Thyroid gland (tissue), 4 donors: ENCODE measurements around the gene SLC35F1. TPM values are rescaled to one million over a fixed set of nuclear protein-coding genes. Genes with fewer than 3 reads are reported as not detected.

Source experiments
- DNase-seq, 2 donors: peaks; one replicate each; pipeline ENCODE4 v3.0.0-alpha.2; 2019
- H3K27ac ChIP-seq, 3 donors: fragments of 200-600 bp; sonication (generic); 1 replicate in 2 of 3; 2 replicates in 1 of 3; pipeline ENCODE4 v1.5.1; 2016 to 2019; ENCODE audit warnings: mild to moderate bottlenecking in 1 of 3, moderate library complexity in 1 of 3
- H3K27me3 ChIP-seq: fragments of 200-600 bp; sonication (generic); one replicate; pipeline ENCODE4 v1.5.1; 2019
- H3K36me3 ChIP-seq, 2 donors: fragments of 200-600 bp; sonication (generic); one replicate each; pipeline ENCODE4 v1.5.1; 2016 to 2019
- H3K4me1 ChIP-seq, 2 donors: fragments of 200-600 bp; sonication (generic); one replicate each; pipeline ENCODE4 v1.5.1; 2017 to 2019
- H3K4me3 ChIP-seq, 3 donors: fragments of 200-600 bp; sonication (generic); replicated peaks in 1 of 3; 1 replicate in 2 of 3; 2 replicates in 1 of 3; pipeline ENCODE4 v1.5.1; 2016; ENCODE audit warnings: mild to moderate bottlenecking in 1 of 3
- H3K9me3 ChIP-seq: fragments of 200-600 bp; sonication (generic); one replicate; pipeline ENCODE4 v1.5.1; 2017
- POLR2A ChIP-seq, 2 donors: fragments of 450-650 bp; IDR thresholded peaks; one replicate each; pipeline ENCODE4 v1.6.1; 2017; ENCODE audit warnings: antibody characterized with exemption in 2 of 2, mild to moderate bottlenecking in 2 of 2, moderate library complexity in 1 of 2
- WGBS, 2 donors: methylation state at CpG; one replicate each; pipeline ENCODE4 v1.1.5; 2017; 5-methylcytosine and 5-hydroxymethylcytosine counted together
- intact Hi-C: fragments of 100-400 bp; cut with DNase I; formaldehyde crosslinking; loops from one replicate; pipeline ENCODE4 v1.15.1; 2023
- total RNA-seq, 4 donors: library from RNA; depleted of rRNA; stranded (reverse); fragments of >200 nt; gene quantifications; one replicate each; pipeline ENCODE4 v1.2.3, GENCODE V29; 2016
- TF ChIP-seq, protein P1 (sequence below), 6 experiments: fragments of 200-600 bp in 3 of 6; fragments of 450-650 bp in 3 of 6; sonication (generic) in 3 of 6; IDR thresholded peaks; one replicate each; pipeline ENCODE4 v1.5.1; 2016 to 2019; ENCODE audit warnings: antibody characterized with exemption in 6 of 6, mild to moderate bottlenecking in 2 of 6, inconsistent platforms in 1 of 6, moderate library complexity in 1 of 6

The SLC35F1 gene
- total RNA-seq, 4 donors from 2014 or later, result 0.54 to 5.5 (median 1.4) TPM

DNA sequence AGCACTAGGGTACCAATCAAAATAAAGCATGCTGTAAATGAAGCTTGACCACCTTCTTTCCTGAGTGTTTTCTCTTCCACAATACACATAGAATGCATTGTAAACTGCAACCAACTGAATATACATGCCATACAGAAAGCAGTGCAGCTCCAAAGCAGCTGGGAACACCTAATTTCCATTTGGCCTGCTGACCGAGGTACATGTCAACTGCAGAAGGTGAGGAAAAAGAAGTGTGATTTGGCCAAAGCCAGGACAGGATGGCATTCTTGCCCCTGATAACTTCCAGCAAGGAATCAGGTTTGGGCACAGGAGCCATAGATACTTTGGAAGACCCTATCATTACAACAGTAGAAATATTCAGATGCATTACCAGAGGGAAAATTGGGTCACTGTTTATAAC lies 258.4 kb downstream of the SLC35F1 start:
- TF ChIP-seq, protein P1, sequence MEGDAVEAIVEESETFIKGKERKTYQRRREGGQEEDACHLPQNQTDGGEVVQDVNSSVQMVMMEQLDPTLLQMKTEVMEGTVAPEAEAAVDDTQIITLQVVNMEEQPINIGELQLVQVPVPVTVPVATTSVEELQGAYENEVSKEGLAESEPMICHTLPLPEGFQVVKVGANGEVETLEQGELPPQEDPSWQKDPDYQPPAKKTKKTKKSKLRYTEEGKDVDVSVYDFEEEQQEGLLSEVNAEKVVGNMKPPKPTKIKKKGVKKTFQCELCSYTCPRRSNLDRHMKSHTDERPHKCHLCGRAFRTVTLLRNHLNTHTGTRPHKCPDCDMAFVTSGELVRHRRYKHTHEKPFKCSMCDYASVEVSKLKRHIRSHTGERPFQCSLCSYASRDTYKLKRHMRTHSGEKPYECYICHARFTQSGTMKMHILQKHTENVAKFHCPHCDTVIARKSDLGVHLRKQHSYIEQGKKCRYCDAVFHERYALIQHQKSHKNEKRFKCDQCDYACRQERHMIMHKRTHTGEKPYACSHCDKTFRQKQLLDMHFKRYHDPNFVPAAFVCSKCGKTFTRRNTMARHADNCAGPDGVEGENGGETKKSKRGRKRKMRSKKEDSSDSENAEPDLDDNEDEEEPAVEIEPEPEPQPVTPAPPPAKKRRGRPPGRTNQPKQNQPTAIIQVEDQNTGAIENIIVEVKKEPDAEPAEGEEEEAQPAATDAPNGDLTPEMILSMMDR (IDR thresholded peaks at IDR 0.05), result no peak
- no peak for TF ChIP-seq POLR2A (IDR thresholded peaks at IDR 0.05)
- Histone ChIP-seq H3K4me3 (no peak overlapping the region), H3K36me3 (no peaks in the 10 kb centered on the region), H3K27ac (no peak overlapping the region), H3K27me3 (no peaks in the 10 kb centered on the region), H3K4me1 (no peaks in the 10 kb centered on the region), H3K9me3 (no peaks in the 10 kb centered on the region)
- 80 to 82% methylated on average over 1 of the region's 1 CpG for WGBS, 2 donors
- intact Hi-C loops, result no loop called here
- DNase-seq, result no peak

DNA sequence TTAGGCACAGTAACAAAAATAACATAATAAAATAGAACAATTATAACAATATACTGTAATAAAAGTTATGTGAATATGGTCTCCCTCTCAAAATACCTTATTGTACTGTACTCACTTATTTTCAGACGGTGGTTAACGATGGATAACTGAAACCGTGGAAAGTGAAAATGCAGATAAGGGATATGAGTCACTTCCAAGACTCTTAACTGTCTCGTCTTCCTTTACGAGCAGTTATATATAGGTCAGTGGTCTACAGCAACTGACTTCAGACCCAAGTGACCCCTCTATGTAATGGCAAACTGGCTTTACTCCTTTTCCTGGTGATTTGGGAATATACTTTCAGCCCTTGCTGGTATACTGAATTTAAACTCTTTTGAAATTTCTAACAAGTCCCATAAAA lies 261.4 kb downstream of the SLC35F1 start:
- no peak for DNase-seq
- Histone ChIP-seq H3K36me3 (no peaks in the 10 kb centered on the region), H3K27ac (no peak overlapping the region), H3K4me3 (no peak overlapping the region), H3K9me3 (no peaks in the 10 kb centered on the region), H3K4me1 (no peaks in the 10 kb centered on the region), H3K27me3 (no peaks in the 10 kb centered on the region)
- TF ChIP-seq, protein P1 (IDR thresholded peaks at IDR 0.05), result no peak
- no peak for TF ChIP-seq POLR2A (IDR thresholded peaks at IDR 0.05)
- 75 to 82% methylated on average over 5 of the region's 5 CpGs for WGBS, 2 donors
- intact Hi-C loops, result no loop called here

DNA sequence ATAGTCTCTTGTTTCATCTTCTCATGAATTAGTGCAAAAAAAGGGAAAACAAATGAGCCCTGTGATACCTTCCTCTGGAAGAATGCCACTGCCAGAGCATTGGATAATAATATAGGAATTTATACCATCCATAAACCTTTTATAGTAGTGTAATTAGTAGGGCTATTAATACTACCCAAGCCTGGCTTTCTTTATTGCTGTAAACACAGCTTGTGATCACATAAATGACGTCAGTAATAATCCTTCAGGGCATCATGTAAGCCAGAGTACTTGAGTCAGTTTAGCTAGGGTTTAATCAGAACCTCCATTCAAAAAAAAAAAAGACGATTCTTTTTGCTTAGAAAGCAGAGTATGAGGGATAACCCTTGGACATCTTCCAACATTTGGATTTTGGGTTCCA lies 264.8 kb downstream of the SLC35F1 start:
- H3K27ac ChIP-seq, result no peak overlapping the region
- no peaks in the 10 kb centered on the region for H3K36me3 ChIP-seq
- no peaks in the 10 kb centered on the region for H3K9me3 ChIP-seq
- intact Hi-C loops, result no loop called here
- 80 to 85% methylated on average over 2 of the region's 2 CpGs for WGBS, 2 donors
- H3K4me3 ChIP-seq, result no peak overlapping the region
- no peaks in the 10 kb centered on the region for H3K4me1 ChIP-seq
- TF ChIP-seq, protein P1 (IDR thresholded peaks at IDR 0.05), result no peak
- TF ChIP-seq POLR2A (IDR thresholded peaks at IDR 0.05), result no peak
- no peak for DNase-seq
- no peaks in the 10 kb centered on the region for H3K27me3 ChIP-seq

DNA sequence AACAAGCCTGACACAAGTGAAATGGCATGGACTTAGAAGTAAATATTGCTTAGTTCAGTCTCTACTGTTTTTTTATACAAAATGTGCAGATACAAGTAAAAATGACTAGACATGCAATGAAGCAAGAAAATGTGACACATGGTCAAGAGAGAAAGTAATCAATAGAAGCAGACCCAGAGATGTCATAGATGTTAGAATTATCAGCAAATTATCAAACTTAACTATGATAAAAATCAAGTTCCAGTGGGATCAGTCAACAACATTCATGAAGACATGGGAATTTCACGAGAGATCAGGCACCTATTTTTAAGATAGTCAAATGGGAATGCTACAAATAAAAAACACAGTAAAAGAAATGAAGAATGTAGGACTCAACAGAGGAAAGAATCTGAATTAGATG lies 267.0 kb downstream of the SLC35F1 start:
- no peak for DNase-seq
- Histone ChIP-seq H3K4me3 (no peak overlapping the region), H3K27ac (no peak overlapping the region), H3K36me3 (no peaks in the 10 kb centered on the region), H3K27me3 (no peaks in the 10 kb centered on the region), H3K4me1 (no peaks in the 10 kb centered on the region), H3K9me3 (no peaks in the 10 kb centered on the region)
- intact Hi-C loops, result no loop called here
- TF ChIP-seq, protein P1 (IDR thresholded peaks at IDR 0.05), result no peak
- 88 to 89% methylated on average over 1 of the region's 1 CpG for WGBS, 2 donors

DNA sequence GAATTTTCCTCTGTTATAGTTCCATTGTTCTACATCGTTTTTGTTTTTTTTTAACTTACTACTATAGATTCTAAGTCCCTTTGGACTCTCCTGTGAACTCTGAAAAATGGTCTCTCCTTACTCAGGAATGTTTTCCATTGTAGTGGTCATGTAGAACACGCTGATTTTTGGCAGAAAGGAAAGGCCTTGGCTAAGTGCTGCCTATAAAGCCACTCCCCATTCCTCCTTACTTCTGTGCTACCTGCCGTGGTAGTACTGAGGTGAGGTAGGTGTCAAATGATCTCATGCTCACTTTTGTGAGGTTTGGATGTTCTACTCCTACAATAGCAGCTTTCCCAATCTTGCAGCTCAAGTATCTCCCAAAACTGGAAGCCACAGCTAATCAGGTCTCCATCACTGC lies 270.7 kb downstream of the SLC35F1 start:
- DNase-seq, result no peak
- Histone ChIP-seq H3K9me3 (no peaks in the 10 kb centered on the region), H3K4me1 (no peaks in the 10 kb centered on the region), H3K36me3 (no peaks in the 10 kb centered on the region), H3K27me3 (no peaks in the 10 kb centered on the region), H3K27ac (no peak overlapping the region), H3K4me3 (no peak overlapping the region)
- 72 to 74% methylated on average over 3 of the region's 3 CpGs for WGBS, 2 donors
- intact Hi-C loops, result no loop called here
- TF ChIP-seq, protein P1 (IDR thresholded peaks at IDR 0.05), result no peak
- no peak for TF ChIP-seq POLR2A (IDR thresholded peaks at IDR 0.05)
